HUDEP-2 (cell line): ENCODE data around the gene IL1RAPL1.

Experiments
- DNase-seq, 76 experiments: peaks; one replicate each; lab custom pipeline; 2025; ENCODE audit not compliant: unreplicated experiment in 76 of 76; lab: John Stamatoyannopoulos, UW

IL1RAPL1 gene

GRCh38 chrX:28586981-28587551, at the start of gene IL1RAPL1:
TSS of gene IL1RAPL1 (plus strand) at chrX:28587446.
- DNase-seq, result no peak

DNA sequence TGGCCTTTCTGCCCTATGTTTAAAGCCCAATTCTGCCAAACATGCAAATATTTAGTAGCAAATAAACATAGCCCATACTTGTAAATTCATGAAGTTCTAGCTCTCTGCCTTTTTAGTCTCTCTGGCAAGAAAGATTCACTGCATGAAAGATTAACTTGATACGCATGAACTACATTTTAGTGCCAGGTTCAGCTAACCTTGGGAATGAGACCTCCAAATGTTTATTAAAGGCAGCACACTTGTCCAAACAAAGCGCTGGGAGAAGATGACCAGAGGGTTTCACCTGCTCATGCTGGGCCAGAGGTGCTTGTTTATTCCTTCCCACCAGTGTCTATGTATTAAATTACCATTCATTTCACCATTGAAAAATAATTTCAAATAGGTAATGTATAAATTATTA, 44.5 kb upstream of the IL1RAPL1 start:
- DNase-seq, result no peak

- DNase-seq, result no peak
Measured at GRCh38 chrX:28549838-28550237, 37.4 kb upstream of the IL1RAPL1 start.

- no peak for DNase-seq
Measured at GRCh38 chrX:28550331-28550872, 36.8 kb upstream of the IL1RAPL1 start.

GRCh38 chrX:28552322-28552721, 34.9 kb upstream of the IL1RAPL1 start:
- no peak for DNase-seq

DNA sequence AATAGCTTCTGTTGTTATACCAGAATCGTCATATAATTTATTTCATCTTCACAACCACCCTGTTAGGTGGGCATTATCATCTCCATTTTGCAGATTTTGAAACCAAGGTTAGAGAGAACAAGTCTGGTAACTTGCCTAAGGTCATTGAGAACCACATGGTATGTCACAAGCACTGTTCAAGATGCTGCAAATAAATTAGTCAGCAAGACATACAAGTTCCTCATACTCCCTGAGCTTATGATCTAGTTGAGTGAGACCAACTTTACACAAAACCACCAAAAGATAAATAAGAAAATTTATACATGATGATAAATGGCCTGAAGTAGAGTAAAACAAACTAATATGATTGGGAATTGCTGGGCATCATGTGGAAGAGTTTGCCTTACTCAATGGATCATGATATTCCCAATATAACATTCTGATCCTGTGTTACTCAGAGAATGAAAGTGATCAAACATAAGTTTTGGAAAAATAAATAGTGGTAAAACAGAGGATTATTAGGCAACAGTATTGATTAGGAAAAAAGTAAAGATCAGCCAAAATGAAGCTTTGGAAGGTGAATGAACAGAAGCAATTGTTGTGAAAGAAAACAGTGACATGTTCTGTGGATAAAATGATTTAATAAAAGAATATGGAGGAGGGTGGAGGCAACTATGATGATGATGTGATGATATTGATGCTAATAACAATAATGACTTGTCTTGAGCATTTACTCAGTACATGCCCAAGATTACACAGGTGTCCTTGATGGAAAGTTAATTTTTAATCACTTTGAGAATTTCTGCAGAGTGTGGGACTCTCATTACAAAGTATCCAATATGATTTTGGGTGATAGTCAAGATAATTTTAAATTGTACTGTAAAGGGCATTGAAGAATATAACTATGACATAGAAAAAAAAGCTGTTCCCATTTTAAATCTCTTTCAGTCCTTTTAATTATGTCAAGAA, 34.1 kb upstream of the IL1RAPL1 start:
- DNase-seq, result no peak

GRCh38 chrX:28576117-28576516, 11.1 kb upstream of the IL1RAPL1 start:
- no peak for DNase-seq

- DNase-seq, result no peak
Measured at GRCh38 chrX:28581522-28581921, 5.7 kb upstream of the IL1RAPL1 start.

GRCh38 chrX:28582511-28582910, 4.7 kb upstream of the IL1RAPL1 start:
- DNase-seq, result no peak

GRCh38 chrX:28584025-28584424, 3.2 kb upstream of the IL1RAPL1 start:
- no peak for DNase-seq

DNA sequence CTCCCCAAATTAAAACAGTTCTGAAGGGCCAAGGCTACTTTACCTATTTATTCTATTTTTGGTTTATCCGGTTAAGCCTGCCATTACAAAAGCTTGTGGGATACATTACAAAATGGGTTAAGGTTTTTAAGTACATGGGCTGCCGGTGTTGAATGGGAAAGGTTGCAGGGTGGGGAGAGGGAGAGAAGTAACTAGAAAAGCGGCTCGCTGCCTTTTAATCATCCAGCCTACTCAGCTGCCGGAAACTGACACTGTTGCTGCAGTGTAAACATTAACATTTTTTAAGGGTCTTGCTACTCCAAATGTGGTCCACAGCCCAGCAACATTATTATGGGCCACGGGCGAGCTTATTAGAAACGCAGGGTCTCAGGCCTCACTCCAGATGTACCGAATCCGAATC, 1.5 kb upstream of the IL1RAPL1 start:
- DNase-seq, result no peak

- DNase-seq, result no peak
Measured at GRCh38 chrX:28586286-28586685, 960 bp upstream of the IL1RAPL1 start.

DNA sequence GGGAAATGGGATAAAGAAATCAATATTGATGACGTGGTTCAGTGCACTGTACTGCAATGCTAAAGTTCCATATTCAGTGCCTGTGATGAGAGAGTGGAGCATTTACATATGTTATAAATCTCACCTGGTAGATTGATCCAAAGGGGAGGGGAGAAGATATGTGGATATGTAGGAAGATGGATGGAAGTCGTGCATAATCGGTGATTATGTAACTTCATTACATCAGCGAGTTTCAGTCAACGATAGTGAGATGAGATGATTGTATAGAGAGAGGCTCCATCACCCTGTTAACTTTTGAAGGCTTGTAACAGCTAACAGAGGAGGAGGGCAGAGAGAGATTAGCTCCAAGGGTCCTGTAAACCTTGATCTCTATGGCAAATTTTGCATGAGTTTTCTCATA, 1.8 kb downstream of the IL1RAPL1 start:
- no peak for DNase-seq

- no peak for DNase-seq
Measured at GRCh38 chrX:28590396-28590795, 3.1 kb downstream of the IL1RAPL1 start.

- DNase-seq, result no peak
Measured at GRCh38 chrX:28591542-28591941, 4.3 kb downstream of the IL1RAPL1 start.

GRCh38 chrX:28595346-28595745, 8.1 kb downstream of the IL1RAPL1 start:
- DNase-seq, result no peak

- DNase-seq, result no peak
Measured at GRCh38 chrX:28599957-28600356, 12.7 kb downstream of the IL1RAPL1 start.

DNA sequence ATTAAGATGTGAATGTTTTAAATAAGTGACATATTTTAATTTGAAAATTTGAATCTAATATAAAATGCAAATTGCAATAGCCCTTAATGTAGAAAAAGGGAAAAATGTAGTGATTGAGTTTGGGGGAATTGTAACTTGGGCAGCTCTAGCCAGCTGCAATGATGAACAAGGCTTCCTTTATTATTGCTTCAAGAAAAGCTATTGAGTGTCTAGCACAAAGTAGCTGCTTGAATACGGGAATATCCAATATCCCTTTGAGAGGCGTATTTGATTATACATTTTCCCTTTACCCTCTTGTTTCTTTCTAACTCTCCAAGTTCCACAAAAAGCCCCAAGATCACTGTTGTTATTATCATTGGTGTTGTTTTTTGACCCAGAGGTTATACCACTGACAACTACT, 21.8 kb downstream of the IL1RAPL1 start:
- DNase-seq, result no peak

- DNase-seq, result no peak
Measured at GRCh38 chrX:28609917-28610613, 22.8 kb downstream of the IL1RAPL1 start.

- DNase-seq, result no peak
Measured at GRCh38 chrX:28610746-28611145, 23.5 kb downstream of the IL1RAPL1 start.

GRCh38 chrX:28613558-28613957, 26.3 kb downstream of the IL1RAPL1 start:
- no peak for DNase-seq
